ENCODE data around the gene SORCS2.

- TF ChIP-seq CTCF (conservative IDR thresholded peaks at IDR 0.05; ENCODE audit: low read depth, low read length) = no peak
- TF ChIP-seq EZH2 (IDR thresholded peaks at IDR 0.05; ENCODE audit: low read length, unreplicated experiment) = no peak
- TF ChIP-seq EZH2phosphoT487 (IDR thresholded peaks at IDR 0.05; ENCODE audit: borderline replicate concordance, low read length) = no peak
Observed at GRCh38 chr4:7359400-7360062, 167.2 kb downstream of the SORCS2 start.

Data from PC-3 (cell line).